Lower leg skin (tissue), 4 donors: Measurements from ENCODE around the gene SBF1. TPM values are rescaled to one million over a fixed set of nuclear protein-coding genes. Genes with fewer than 3 reads are reported as not detected.
"Not testable (repeated sequence)": the region's sequence is repeated elsewhere in the genome, so short reads cannot be mapped to it uniquely, and the experiment has no call there.

Source experiments
- DNase-seq, 2 donors: peaks; one replicate each; pipeline ENCODE4 v3.0.0-alpha.2; 2019; ENCODE audit warnings: low spot score in 2 of 2
- H3K4me3 ChIP-seq: fragments of 200-600 bp; sonication (generic); 2 replicates; pipeline ENCODE4 v1.5.1; 2017; ENCODE audit warnings: mild to moderate bottlenecking, low read depth; ENCODE audit not compliant: poor library complexity, severe bottlenecking
- POLR2A ChIP-seq, 2 donors: fragments of 450-650 bp; IDR thresholded peaks; one replicate each; pipeline ENCODE4 v1.6.1; 2016 to 2017; ENCODE audit warnings: antibody characterized with exemption in 2 of 2, mild to moderate bottlenecking in 1 of 2, moderate library complexity in 1 of 2
- WGBS, 2 donors: methylation state at CpG; one replicate each; pipeline ENCODE4 v1.1.5; 2018; 5-methylcytosine and 5-hydroxymethylcytosine counted together
- intact Hi-C: fragments of 100-400 bp; cut with DNase I; formaldehyde crosslinking; loops from one replicate; pipeline ENCODE4 v1.15.0; 2023; ENCODE audit warnings: low total_unique reads
- total RNA-seq, 4 donors: library from RNA; depleted of rRNA; stranded (reverse); fragments of >200 nt; gene quantifications; one replicate each; pipeline ENCODE4 v1.1.0, GENCODE V29; 2016
- TF ChIP-seq, protein P1 (sequence below), 3 donors: fragments of 450-650 bp; IDR thresholded peaks; one replicate each; pipeline ENCODE4 v1.5.1; 2016; ENCODE audit warnings: antibody characterized with exemption in 3 of 3, mild to moderate bottlenecking in 3 of 3, moderate library complexity in 2 of 3

The SBF1 gene
- total RNA-seq, 4 donors from 2014 or later = 70.8 to 123 (median 87.2) TPM

DNA sequence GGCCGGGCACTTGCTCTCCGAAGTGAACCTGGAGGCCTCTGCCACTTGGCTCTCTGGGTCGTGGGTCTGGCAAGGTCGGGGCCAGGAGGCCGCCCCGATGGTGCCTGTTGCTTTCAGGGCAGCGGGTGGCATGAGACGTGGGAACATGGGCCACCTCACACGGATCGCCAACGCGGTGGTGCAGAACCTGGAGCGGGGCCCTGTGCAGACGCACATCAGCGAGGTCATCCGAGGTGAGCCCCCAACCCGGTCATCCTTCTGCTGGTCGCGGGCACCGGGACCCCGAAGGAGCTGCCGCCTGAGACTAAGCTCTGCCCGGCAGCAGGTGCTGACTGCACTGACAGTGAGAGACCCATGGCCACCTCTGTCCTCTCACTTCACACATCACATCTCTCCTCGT lies 40.0 kb downstream of the SBF1 start:
- intact Hi-C loops = no loop called here
- WGBS, 2 donors = 87 to 90% methylated on average over 21 to 23 of the region's 24 CpGs
- DNase-seq = no peak
- no peak overlapping the region for H3K4me3 ChIP-seq
- TF ChIP-seq POLR2A (IDR thresholded peaks at IDR 0.05) = no peak
- TF ChIP-seq, protein P1, sequence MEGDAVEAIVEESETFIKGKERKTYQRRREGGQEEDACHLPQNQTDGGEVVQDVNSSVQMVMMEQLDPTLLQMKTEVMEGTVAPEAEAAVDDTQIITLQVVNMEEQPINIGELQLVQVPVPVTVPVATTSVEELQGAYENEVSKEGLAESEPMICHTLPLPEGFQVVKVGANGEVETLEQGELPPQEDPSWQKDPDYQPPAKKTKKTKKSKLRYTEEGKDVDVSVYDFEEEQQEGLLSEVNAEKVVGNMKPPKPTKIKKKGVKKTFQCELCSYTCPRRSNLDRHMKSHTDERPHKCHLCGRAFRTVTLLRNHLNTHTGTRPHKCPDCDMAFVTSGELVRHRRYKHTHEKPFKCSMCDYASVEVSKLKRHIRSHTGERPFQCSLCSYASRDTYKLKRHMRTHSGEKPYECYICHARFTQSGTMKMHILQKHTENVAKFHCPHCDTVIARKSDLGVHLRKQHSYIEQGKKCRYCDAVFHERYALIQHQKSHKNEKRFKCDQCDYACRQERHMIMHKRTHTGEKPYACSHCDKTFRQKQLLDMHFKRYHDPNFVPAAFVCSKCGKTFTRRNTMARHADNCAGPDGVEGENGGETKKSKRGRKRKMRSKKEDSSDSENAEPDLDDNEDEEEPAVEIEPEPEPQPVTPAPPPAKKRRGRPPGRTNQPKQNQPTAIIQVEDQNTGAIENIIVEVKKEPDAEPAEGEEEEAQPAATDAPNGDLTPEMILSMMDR (IDR thresholded peaks at IDR 0.05) = no peak

DNA sequence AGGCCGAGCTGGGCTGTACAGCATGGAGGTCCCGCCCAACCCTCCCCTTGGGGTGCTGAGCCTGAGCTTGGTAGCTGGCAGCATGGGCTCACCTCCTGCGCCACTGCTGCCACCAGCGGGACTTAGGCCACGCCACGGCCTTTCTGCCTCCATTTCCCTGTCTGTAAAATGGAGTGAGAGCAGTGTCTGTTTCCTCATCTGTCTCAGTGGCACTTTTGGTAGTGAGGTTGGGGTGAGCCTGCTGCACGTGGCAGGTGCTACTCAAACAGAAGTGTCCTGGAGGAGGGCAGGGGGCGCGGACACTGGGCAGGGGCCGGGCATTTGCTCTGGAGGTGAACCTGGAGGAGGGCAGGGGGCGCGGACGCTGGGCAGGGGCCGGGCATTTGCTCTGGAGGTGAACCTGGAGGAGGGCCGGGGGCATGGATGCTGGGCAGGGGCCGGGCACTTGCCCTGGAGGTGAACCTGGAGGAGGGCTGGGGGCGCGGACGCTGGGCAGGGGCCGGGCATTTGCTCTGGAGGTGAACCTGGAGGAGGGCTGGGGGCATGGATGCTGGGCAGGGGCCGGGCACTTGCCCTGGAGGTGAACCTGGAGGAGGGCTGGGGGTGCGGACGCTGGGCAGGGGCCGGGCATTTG lies 41.8 kb downstream of the SBF1 start:
- intact Hi-C loops = not testable (repeated sequence)

DNA sequence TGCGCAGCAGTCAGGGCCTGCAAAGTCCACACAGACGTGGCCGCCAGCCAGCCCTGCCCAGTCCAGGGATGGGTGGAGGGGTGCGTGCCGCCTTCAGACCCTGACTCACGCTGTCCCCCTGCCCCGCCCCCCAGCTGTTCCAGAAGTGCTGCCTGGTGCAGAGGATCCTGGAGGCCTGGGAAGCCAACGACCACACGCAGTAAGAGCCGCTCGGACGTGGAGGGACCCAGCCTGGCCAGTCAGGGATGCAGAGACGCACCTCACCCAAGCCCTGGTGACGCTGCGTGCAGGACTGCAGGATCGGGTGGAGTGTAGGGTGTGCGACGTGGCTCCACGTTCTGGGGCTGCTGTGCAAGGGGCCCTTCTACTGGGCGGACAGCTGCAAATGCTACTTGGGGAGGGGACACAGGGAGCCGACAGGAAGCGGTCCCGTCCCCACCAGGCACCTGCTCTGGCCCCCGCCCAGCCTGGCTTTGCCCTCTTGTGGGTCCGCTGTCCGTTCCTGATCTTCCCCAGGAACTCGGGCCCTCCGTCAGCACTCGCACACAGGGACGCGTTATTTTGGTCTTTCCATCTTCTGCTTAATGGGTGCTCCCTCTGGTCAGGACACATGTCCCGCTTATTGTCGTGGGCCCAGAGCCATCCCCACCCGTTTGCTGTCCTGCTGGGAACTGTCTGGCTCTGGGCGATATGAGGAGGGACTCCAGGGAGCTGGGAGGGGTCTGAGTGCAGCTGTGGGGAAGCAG lies 42.5 kb downstream of the SBF1 start:
- intact Hi-C loops = no loop called here
- DNase-seq = no peak
- 92 to 93% methylated on average over 31 to 35 of the region's 35 CpGs for WGBS, 2 donors
- TF ChIP-seq, protein P1 (IDR thresholded peaks at IDR 0.05) = no peak
- no peak for TF ChIP-seq POLR2A (IDR thresholded peaks at IDR 0.05)
- no peak overlapping the region for H3K4me3 ChIP-seq

More for the DNA sequence above, 41.8 kb downstream of the SBF1 start:
- not testable (repeated sequence) for DNase-seq, H3K4me3 ChIP-seq
- 91 to 95% methylated on average over 12 to 14 of the region's 24 CpGs for WGBS, 2 donors

DNA sequence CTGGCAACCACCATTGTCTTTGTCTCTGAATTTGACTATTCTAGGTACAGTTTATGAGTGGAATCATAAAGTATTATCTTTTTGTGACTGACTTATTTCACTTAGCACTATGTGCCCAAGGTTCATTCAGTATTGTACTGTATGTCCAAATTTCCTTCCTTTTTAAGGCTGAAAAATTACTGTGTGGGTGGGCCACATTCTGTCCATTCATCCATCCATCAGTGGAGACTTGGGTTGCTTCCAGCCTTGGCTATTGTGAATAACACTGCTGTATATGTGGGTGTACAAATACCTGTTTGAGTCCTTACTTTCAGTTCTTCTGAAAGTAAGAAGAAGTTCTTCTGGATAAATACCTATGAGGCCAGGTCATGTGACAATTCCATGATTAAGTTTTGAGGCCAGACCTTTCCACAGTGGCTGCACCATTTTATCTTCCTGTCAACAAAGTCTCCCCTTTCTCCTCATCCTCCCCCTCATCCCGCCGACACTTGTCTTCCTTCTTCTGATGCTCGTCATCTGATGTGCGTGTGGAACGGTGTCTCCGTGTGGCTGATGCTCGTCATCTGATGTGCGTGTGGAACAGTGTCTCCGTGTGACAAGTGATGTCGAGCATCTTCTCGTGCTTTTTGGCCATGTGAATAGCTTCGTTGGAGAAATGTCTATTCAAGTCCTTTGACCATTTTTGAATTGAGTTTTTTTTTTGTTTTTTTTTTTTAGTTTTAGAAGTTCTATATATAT lies 49.5 kb downstream of the SBF1 start:
- WGBS, 2 donors = 92 to 97% methylated on average over 12 of the region's 12 CpGs
- TF ChIP-seq POLR2A (IDR thresholded peaks at IDR 0.05) = no peak
- TF ChIP-seq, protein P1 (IDR thresholded peaks at IDR 0.05) = no peak

DNA sequence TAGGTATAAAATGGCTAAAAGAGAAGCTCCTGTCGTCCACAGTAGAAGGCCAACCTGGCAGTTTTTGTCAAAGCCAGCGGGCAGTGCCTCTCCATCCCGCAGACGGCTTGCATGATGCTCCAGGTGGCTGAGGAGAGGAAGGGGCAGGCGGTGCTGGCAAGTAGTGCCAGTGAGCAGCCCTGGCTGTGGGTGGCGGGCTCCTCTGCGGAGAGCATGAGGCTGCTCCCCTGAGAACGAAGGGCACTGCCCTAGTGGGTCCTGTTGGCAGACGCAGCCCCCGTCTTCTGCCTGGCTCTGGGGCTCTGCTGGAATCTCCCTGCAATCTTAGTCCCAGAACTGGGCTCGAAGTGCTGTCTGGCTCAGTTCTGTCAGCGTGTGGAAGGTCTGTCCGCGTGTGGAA lies 50.9 kb downstream of the SBF1 start:
- DNase-seq = no peak
- H3K4me3 ChIP-seq = no peak overlapping the region
- no peak for TF ChIP-seq POLR2A (IDR thresholded peaks at IDR 0.05)
- TF ChIP-seq, protein P1 (IDR thresholded peaks at IDR 0.05) = no peak
- 91 to 95% methylated on average over 14 of the region's 14 CpGs for WGBS, 2 donors
- intact Hi-C loops = no loop called here

More for the DNA sequence above, 49.5 kb downstream of the SBF1 start:
- H3K4me3 ChIP-seq = no peak overlapping the region
- intact Hi-C loops = no loop called here
- DNase-seq = no peak
